GM21786 (cell line): Measurements from ENCODE around the gene LOC128125822.
"Not testable (repeated sequence)": the region's sequence is repeated elsewhere in the genome, so short reads cannot be mapped to it uniquely, and the experiment has no call there.

Source experiments
- ATAC-seq: cut with Tn5 transposase; IDR thresholded peaks from one replicate; pipeline ENCODE4 v1.9.1; 2021; ENCODE audit not compliant: unreplicated experiment

The LOC128125822 gene

GRCh38 chr6:63581355-63582013 is 9.2 kb downstream of the LOC128125822 start:
- ATAC-seq: no peak

- no peak for ATAC-seq
Measured at GRCh38 chr6:63582579-63583231, 10.4 kb downstream of the LOC128125822 start.

DNA sequence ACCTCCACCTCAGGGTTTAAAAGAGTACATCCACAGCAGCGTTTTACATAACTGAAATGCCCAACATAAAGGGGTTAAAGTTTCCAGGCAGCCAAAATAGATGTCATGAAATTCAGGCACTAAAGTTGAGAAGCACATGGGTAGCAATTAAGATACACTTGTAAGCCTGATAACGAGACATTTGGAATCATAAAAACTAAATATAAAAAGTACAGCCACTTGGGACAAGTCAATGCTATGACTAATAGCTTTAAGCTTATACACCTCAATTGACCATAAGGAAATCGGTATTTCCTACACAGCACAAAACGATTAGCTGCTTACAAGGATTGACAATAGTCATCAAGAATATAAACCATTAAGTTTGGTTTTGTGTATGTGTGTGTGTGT is 11.8 kb downstream of the LOC128125822 start:
- ATAC-seq: no peak

- no peak for ATAC-seq
Measured at GRCh38 chr6:63584566-63584965, 12.3 kb downstream of the LOC128125822 start.

- ATAC-seq: not testable (repeated sequence)
Measured at GRCh38 chr6:63585652-63586051, 13.4 kb downstream of the LOC128125822 start.

DNA sequence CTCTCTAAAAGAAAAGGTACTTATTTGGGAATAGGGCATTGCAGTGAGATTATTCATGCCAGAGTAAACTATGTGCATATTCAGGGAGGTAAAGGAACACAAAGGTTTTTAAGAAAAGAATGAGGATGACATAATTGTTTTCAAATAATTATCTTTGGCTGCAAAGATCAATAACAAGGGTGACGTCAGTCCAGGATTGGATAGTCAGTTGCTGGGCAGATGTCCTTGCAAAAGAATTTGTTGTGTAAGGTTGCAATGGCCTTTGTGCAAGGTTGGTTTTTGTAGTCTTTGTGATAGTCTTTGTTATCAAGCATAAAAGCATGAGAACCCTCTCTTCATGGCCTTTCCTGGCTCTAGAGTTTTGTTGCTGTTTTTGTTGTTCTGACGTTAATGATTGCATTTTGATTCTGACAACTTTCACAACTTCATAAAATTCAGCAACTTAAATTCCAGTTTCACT is 17.7 kb downstream of the LOC128125822 start:
- no peak for ATAC-seq

DNA sequence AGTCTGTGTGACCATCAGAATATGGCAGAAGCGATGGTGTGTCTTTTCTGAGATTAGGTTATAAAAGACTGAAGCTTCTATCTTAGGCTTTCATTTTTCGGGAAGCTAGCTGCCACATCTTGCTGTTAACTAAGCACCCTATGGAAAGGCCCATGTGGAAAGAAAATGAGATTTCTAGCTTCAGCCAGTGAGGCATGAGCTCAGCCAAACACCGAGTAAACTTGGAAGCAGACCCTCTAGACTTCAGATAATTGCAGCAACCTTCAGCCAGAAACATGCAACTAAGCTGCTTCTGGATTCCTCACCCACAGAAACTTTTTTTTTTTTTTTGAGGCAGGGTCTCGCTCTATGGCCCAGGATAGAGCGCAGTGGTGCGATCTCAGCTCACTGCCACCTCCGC is 20.6 kb downstream of the LOC128125822 start:
- no peak for ATAC-seq

DNA sequence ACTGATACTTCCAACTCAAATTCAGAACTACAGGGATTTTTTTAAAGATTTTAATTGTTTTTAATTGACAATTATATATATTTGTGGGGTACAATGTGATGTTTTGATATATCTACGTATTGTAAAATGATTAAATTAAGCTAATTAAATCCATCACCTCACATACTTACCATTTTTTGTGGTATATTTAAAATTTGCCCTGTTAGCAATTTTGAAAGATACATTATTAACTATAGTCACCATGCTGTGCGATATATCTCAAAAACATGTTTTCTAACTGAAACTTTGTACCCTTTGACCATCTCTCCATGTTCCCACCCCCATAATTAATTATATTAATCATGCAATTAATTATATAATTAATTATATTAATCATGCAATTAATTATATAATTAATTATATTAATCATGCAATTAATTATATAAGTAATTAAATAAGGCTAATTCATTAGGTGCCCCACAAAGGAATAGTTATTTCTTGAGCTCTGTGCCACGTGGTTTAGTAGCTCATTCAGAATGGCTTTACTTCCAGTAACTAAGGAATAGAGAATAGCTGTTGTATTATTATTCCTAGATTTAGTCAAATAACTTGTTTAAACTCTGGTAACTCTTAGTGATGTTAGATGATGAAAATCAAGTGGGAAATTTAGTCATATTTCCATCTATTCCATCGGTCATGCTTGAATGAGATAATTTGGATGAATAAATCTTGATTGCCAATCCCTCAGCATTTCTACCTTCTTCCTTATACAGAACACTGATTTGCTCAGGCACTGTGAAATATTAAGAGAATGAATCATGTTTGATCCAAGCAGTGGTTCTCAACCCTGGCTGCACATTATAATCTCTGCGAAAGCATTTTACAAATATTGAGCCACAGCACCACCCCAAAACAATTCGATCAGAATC is 25.1 kb downstream of the LOC128125822 start:
- ATAC-seq: no peak

DNA sequence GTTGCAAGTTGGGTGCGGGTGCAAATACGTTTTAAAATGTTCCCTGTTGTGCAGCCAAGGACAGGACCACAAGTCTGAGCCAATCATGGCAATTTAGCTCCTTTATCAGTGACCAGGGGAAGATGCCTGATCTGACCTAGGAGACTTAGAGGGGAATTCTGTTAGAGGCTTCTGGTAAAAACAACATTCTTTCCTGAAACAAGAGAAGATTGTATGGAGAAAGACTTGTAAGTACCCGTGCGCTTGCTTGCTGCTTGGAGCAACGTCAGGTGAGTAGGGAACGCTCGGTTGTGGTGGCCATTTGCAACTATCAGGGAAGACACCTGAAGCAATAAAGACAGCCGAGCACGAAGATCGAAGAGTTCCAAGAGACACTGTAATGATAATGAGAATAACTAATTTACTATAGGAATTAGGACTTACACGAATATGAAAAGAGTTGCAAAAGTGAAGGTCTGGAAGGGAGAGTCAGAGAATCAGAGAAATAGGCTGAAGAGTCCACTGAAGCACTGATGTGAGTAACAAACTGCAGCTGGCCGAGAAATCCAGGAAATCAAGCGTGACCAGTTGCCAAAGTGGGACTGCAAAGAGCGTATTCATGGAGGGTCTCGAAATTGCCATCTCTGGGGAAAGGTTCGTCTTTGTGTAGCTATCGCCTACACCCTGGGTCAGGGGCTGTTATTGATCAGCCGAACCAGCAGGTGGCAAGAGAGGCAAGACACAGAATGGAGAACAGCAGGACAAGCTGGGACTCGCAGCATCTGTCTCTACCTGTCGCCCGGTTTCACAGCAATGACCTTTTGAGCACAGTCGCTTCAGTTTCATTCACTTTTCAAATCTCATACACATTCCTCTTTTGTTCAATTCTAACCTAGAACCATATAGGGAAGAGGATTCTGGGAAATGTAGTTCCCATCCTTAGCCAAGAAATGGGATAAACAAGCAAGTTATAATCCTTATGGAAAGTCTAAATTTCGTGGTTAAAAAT is 26.1 kb downstream of the LOC128125822 start:
- peak; percentile 99 for ATAC-seq

DNA sequence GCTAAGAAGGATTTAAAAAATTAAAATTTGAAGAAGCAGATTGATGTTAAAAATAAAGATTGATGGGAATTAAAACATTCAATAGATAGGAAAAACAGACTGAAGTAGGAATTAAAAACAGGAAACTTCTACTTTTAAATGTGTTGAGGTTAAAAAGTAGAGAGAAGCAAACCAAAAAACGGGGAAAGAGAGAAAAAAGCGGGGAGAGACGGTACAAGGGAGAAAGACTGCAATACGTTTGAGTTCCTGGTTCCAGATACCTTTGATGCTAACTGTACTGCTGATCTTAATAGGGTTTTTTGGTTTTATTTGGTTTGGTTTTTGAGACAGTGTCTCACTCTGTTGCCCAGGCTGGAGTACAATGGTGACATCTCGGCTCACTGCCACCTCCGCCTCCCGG is 27.0 kb downstream of the LOC128125822 start:
- ATAC-seq: no peak

GRCh38 chr6:63600136-63600535 is 27.9 kb downstream of the LOC128125822 start:
- ATAC-seq: no peak

- no peak for ATAC-seq
Measured at GRCh38 chr6:63609231-63609630, 37.0 kb downstream of the LOC128125822 start.

DNA sequence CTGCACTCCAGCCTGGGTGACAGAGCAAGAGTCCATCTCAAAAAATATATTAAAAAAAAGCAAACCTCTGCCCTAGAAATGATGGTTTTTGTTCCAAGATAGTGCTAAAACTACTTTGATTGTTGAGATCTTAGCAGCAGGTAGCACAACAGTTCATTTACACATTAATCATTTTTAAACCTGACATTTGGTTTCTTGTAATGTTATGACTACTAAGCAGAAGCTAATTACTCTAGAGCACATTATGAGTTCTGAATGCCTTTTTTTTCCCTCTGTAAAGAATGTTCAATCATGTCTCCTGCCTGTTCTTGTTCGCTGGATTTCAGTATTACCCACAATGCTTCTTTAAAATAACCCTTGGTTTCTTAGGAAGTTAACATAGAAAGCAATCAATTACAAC is 38.7 kb downstream of the LOC128125822 start:
- ATAC-seq: no peak

GRCh38 chr6:63611560-63611959 is 39.3 kb downstream of the LOC128125822 start:
- no peak for ATAC-seq

- ATAC-seq: no peak
Measured at GRCh38 chr6:63615590-63615989, 43.3 kb downstream of the LOC128125822 start.
